GM19025 (cell line): ENCODE measurements around the gene CHRFAM7A.
"Not testable (repeated sequence)": the region's sequence is repeated elsewhere in the genome, so short reads cannot be mapped to it uniquely, and the experiment has no call there.

Source experiments
- ATAC-seq: cut with Tn5 transposase; IDR thresholded peaks from one replicate; pipeline ENCODE4 v1.9.1; 2021; ENCODE audit warnings: mild to moderate bottlenecking, low read depth, moderate library complexity; ENCODE audit not compliant: unreplicated experiment

The CHRFAM7A gene

GRCh38 chr15:30392766-30393663 is at the start of gene CHRFAM7A:
Gene CHRFAM7A, minus strand, starts transcription at chr15:30393540. Its CDS starts 10,189 bp downstream, at chr15:30383351.
- ATAC-seq = not testable (repeated sequence)

GRCh38 chr15:30438348-30438747 is 45.0 kb upstream of the CHRFAM7A start:
- ATAC-seq = not testable (repeated sequence)

GRCh38 chr15:30435878-30436277 is 42.5 kb upstream of the CHRFAM7A start:
- ATAC-seq = not testable (repeated sequence)

GRCh38 chr15:30420723-30421122 is 27.4 kb upstream of the CHRFAM7A start:
- ATAC-seq = not testable (repeated sequence)

- ATAC-seq = not testable (repeated sequence)
These were observed 20.8 kb upstream of the CHRFAM7A start, which contains the start of gene GOLGA8R for GRCh38 chr15:30414160-30414559. Gene GOLGA8R, minus strand, starts transcription at chr15:30414260. Its CDS starts 98 bp downstream, at chr15:30414162.

GRCh38 chr15:30407636-30408035 is 14.3 kb upstream of the CHRFAM7A start:
- ATAC-seq = not testable (repeated sequence)

GRCh38 chr15:30398988-30399387 is 5.6 kb upstream of the CHRFAM7A start:
- not testable (repeated sequence) for ATAC-seq

- ATAC-seq = not testable (repeated sequence)
These were observed 288 bp upstream of the CHRFAM7A start for GRCh38 chr15:30393664-30393991.

- ATAC-seq = not testable (repeated sequence)
These were observed 6.9 kb downstream of the CHRFAM7A start for GRCh38 chr15:30386318-30386887.

GRCh38 chr15:30377082-30377413 is 16.3 kb downstream of the CHRFAM7A start:
- not testable (repeated sequence) for ATAC-seq

- ATAC-seq = not testable (repeated sequence)
These were observed 16.8 kb downstream of the CHRFAM7A start for GRCh38 chr15:30376375-30377081.

GRCh38 chr15:30375872-30376271 is 17.5 kb downstream of the CHRFAM7A start:
- not testable (repeated sequence) for ATAC-seq

GRCh38 chr15:30374862-30375261 is 18.5 kb downstream of the CHRFAM7A start:
- ATAC-seq = not testable (repeated sequence)

GRCh38 chr15:30368271-30368670 is 25.1 kb downstream of the CHRFAM7A start:
- ATAC-seq = not testable (repeated sequence)

- not testable (repeated sequence) for ATAC-seq
These were observed 26.1 kb downstream of the CHRFAM7A start for GRCh38 chr15:30367246-30367645.

- ATAC-seq = not testable (repeated sequence)
These were observed 31.9 kb downstream of the CHRFAM7A start for GRCh38 chr15:30361404-30361803.

GRCh38 chr15:30360990-30361389 is 32.4 kb downstream of the CHRFAM7A start:
- not testable (repeated sequence) for ATAC-seq

GRCh38 chr15:30355043-30355442 is 38.3 kb downstream of the CHRFAM7A start:
- ATAC-seq = not testable (repeated sequence)

- ATAC-seq = not testable (repeated sequence)
These were observed 43.5 kb downstream of the CHRFAM7A start for GRCh38 chr15:30349803-30350202.

- ATAC-seq = not testable (repeated sequence)
These were observed 56.8 kb downstream of the CHRFAM7A start for GRCh38 chr15:30336584-30336983.

- ATAC-seq = not testable (repeated sequence)
These were observed 59.2 kb downstream of the CHRFAM7A start for GRCh38 chr15:30334152-30334551.
